ENCODE measurements around the gene SETD1A.

GRCh38 chr16:30983289-30983889 is 25.8 kb downstream of the SETD1A start:
- TF ChIP-seq POLR2A (IDR thresholded peaks at IDR 0.05) (no peak), POLR2AphosphoS5 (IDR thresholded peaks at IDR 0.05) (no peak)

Data from upper lobe of left lung (tissue), 4 donors.